GM18499 (cell line): ENCODE results near the gene MDM2.
"Not testable (repeated sequence)": the region's sequence is repeated elsewhere in the genome, so short reads cannot be mapped to it uniquely, and the experiment has no call there.

Experiments used
- ATAC-seq: cut with Tn5 transposase; IDR thresholded peaks from one replicate; pipeline ENCODE4 v1.9.1; 2021; ENCODE audit warnings: moderate number of reproducible peaks; ENCODE audit not compliant: insufficient read depth, unreplicated experiment

Gene MDM2

DNA sequence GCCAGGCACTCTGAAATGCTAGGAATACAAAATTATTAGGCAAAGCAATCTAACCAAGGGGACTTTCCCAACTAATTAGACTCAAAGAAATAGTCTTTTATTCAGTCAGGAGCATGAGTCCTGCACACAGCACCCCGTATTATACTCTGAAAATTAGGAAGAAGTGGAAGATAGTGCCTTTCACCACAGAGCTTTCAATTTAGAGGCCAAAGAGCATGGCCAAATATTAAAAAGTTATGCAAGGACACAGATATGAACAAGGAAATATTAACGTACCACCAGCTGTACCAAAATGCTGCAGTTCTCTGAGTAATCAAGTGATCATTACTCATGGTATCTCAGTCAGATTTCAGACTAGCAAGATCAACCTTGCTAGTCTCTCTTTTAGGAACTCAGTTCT lies 22.6 kb upstream of the MDM2 start:
- no peak for ATAC-seq

DNA sequence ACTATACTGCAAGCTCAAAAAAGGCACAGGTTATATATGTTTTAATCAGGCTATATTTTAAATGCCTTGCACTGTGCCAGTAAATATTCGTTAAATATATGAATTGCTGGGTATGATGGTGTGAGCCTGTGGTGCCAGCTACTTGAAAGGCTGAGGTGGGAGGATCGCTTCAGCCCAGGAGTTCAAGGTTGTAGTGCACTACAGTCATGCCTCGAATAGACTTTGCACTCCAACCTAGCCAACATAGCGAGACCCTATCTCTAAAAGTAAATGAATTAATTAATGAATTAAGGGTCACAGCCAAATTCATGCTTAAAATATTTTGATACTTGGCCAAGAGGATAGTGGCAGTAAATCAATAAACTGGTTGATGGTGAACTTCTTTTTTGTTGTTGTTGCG lies 22.2 kb upstream of the MDM2 start:
- no peak for ATAC-seq

DNA sequence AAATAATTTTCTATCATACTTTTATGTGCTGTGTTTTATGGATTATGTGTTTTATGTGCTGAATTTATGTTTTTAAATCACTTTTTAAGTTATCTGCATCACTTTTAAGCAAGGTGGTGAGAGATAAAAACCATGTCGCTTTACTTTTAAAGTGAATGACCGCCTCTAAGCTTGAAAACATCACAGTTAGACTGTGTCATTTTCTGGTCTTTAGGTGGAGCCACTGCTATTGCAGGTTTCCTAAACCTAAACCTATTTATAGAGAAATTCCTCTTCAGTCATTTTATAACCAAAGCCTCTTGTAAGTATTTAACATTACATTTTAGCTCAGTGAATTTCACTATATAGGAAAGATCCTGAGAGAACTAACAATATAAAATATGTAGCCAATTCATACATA lies 21.0 kb upstream of the MDM2 start:
- ATAC-seq = no peak

DNA sequence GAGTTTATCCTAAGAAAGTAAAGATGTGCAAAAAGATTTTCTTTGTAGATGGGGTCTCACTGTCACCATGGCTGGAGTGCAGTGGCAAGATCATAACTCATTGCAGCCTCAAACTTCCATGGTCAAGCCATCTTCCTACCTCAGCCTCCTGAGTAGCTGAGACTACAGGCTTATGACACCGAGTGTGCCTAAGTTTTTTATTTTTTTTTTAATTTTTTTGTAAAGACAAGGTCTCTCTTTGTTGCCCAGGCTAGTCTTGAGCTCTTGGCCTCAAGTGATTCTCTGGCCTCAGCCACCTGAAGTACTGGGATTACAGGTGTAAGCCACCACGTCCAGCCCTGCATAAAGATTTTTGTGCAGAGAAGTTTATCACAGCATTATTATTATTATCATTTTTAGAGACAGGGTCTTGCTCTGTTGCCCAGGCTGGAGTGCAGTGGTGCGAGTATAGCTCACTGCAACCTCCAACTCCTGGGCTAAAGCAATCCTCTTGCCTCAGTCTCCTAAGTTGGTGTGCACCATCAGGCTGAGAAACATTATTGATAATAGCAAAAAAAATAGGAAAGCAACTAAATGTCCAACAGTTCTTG lies 19.3 kb upstream of the MDM2 start:
- no peak for ATAC-seq

DNA sequence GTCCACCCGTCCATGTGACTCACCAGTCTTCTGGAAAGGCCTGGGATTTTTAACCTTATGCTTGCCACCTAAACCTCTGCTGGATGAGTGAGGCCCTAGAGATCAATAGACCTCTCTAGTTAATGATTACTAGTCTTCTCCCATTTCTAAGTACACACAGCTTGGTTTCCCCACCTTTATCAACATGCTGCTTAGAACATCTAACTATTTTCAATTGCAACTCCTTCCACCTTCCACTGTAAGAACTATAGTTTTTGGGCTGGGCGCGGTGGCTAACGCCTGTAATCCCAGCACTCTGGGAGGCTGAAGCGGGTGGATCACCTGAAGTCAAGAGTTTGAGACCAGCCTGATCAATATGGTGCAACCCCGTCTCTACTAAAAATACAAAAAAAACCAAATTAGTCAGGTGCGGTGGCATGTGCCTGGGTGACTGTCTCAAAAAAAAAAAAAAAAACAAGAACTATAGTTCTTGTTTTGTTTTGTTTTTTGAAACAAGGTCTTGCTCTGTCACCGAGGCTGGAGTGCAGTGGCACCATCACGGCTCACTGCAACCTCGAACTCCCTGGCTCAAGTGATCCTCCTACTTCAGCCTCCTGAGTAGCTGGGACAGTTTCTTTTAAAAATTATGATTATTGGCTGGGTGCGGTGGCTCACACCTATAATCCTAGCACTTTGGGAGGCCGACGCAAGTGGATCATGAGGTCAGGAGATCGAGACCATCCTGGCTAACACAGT lies 18.7 kb upstream of the MDM2 start:
- ATAC-seq = no peak

DNA sequence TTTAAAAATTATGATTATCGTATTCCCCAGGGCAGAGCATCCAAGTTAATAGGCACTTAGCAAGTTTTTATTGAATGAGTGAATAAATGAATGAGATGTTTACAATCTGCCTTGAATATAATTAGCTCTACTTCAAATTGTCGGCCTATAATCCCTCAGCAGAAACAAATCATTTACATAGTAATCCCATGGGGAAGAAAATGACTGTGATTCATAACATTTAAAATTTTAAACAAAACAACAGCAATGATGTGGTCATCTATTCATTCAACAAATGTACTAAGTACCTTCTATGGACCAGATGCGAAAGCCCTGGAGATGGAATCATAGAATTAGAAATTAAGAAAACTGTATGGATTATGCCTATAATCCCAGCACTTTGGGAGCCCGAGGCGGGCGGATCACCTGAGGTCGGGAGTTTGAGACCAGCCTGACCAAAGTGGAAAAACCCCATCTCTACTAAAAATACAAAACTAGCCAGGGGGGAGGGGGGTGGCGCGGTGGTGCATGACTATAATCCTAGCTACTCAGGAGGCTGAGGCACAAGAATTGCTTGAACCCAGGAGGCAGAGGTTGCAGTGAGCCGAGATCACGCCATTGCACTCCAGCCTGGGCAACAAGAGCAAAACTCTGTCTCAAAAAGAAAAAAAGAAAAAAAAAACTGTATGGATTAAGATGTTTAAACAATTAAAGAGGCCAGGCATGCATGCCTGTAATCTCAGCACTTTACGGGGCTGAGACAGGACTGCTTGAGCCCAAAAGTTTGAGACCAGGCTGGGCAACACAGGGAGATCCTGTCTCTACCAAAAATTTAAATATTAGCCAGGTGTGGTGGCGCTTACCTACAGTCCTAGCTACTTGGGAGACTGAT lies 17.7 kb upstream of the MDM2 start:
- ATAC-seq = no peak

DNA sequence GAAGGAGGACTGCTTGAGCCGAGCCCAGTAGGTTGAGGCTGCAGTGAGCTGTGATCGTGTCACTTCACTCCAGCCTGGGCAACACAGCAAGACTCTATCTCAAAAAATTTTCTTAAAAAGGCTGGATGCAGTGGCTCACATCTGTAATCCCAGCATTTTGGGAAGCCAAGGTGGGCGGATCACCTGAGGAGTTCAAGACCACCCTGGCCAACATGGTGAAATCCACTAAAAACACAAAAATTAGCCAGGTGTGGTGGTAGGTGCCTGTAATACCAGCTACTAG lies 17.1 kb upstream of the MDM2 start:
- no peak for ATAC-seq

DNA sequence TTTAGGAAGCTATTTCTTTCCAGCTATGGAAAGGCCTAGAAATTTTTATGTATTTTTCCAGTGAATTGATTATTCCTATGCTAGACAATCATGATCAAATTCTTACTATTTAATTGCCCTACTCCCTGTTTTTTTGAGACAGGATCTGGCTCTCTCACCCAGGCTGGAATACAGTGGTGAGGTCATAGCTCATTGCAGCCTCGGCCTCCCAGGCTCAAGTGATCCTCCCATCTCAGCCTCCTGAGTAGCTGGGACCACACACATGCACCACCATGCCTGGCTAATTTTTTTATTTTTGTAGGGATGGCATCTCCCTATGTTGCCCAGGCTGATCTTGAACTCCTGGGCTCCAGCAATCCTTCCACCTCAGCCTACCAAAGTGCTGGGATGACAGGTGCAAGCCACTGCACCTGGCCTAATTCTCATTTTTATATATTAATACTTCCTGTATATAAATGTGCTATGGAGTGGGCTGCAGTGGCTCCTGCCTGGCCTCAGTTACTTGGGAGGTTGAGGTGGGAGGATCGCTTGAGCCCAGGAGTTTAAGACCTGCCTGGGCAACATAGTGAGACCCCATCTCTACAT lies 16.0 kb upstream of the MDM2 start:
- ATAC-seq = no peak

DNA sequence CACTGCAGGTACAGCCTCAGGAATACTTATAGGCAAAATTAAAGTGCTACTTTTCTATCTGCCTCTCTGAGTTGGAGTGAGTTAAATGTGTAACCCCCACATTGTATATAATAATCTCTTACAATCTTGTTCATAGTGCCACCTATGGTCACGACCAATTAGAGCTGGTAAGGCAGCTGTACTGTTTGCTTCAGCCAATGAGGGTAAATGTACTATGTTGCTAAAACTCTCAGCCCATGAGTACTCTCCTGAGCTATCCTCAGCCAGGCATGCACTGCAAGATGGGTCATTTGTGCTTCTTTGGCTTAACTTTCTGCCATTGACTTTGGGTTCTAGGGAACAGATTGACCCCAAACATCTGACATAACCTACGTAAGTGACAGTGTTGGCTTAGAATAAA lies 15.0 kb upstream of the MDM2 start:
- ATAC-seq = peak; percentile 62

DNA sequence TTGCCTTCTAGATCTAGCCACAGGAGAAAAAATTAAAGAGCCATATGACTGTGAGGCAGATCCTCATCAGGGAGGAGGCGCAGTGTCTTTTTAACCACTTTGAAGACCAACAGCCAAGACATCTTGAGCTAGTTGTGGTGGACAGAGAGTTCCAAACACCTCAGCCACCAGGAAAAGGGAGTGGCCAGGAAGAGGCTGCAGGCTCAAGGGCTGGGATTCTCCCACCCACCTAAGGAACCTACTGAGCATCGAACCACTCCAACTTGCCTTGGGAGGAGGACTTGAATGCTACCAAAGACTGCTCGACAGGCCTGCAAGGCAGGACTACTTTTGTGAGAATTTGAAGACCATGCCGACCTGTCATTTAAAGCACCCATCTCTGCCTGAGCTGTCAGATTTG lies 14.5 kb upstream of the MDM2 start:
- ATAC-seq = no peak

DNA sequence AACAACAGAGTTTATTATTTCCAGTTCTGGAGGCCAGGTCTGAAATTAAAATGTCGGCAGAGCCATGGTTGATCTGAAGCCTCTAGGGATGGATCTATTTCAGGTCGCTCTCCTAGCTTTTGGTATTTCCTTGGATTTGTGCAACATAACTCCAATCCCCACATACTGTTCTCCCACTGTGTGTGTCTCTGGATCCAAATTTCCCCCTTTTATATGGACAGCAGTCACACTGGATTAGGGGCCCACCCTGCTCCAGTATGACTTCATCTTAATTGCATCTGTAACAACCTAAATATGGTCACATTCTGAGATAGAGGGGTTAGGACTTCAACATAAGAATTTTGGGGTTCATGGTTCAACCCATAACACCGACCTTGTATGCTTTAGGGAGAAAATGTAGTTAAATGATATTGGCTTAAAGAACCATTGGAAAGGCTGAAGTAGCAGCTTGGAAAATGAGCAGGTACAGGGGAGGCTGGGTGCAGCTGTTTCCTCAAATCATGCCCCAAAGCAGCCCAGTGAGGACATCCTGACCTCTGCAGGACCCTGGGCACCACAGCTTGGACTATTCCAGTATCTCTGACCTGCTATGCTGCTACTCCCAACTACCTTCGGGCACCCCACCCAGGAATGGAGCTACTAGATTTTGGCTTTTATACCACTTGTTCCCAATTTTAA lies 13.9 kb upstream of the MDM2 start:
- no peak for ATAC-seq

DNA sequence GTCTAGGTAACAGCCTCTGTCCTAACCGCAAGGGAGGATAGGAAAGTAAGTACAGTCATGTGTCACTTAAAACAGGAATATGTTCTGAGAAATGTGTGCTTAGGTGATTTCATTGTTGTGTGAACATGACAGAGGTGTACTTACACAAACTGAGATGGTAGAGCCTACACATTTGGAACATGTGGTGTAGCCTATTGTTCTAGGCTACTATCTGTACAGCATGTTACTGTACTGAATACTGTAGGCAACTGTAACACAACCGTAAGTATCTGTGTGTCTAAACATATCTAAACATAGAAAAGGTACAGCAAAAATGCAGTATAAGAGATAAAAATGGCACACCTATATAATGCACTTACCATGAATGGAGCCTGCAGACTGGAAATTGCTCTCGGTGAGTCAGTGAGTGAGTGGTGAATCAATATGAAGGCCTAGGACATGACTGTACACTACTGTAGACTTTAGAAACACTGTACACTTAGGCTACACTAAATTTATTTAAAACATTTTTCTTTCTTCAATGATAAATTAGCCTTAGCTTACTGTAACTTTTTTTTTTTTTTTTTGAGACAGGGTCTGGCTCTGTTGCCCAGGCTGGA lies 13.2 kb upstream of the MDM2 start:
- ATAC-seq = no peak

DNA sequence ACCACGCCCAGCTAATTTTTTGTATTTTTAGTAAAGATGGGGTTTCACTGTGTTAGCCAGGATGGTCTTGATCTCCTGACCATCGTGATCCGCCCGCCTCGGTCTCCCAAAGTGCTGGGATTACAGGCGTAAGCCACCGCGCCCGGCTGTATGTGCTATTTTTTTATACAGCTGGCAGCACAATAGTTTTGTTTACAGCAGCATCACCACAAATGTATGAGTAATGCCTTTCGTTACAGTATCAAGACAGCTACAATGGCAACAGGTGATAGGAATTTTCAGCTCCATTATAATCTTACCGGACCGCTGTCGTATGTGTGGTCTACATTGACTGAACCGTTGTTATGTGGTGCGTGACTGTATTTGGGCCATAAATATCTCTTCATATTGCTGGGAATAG lies 11.6 kb upstream of the MDM2 start:
- no peak for ATAC-seq

DNA sequence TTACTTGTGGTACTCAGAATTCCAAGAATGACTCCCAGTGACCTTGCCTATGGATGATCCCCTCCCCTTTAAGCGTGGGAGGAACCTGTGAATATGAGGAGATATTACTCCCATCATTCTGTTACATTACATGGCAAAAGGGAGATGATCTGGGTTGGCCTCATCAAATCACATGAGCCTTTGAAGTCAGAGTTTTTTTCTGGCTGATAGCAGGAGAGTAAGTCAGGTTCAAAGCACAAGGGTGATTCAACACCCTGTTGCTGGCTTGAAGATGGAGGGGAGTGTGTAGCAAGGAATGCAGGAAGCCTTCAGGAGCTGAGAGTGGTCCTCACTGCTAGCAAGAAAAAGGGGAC lies 9.1 kb upstream of the MDM2 start:
- ATAC-seq = no peak

DNA sequence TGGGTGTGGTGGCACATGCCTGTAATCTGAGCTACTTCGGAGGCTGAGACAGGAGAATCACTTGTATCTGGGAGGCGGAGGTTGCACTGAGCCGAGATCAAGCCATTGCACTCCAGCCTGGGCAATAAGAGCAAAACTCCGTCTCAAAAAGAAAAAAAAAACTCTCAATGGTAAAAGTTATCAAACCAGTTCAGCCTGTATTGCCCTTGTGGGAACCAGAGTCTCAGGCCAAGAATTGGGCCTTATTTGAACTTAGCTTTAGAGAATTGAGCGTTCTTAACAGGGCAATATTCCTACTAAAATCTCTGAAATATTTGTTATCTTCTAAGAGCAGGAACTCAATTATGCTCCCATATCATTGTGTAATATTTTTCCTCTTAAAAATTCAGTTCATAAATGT lies 7.7 kb upstream of the MDM2 start:
- ATAC-seq = no peak

DNA sequence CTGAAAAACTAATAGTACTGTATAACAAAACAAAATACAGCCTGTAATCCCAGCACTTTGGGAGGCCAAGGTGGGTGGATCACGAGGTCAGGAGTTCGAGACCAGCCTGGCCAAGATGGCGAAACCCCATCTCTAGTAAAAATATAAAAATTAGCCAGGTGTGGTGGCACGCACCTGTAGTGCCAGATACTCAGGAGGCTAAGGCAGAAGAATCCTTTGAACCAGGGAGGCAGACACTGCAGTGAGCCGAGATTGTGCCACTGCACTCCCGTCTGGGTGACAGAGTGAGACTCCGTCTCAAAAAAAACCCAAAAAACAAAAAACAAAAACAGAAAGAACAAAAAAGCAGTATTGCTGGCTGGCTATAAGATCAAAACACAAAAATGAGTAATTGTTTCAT lies 6.9 kb upstream of the MDM2 start:
- not testable (repeated sequence) for ATAC-seq

DNA sequence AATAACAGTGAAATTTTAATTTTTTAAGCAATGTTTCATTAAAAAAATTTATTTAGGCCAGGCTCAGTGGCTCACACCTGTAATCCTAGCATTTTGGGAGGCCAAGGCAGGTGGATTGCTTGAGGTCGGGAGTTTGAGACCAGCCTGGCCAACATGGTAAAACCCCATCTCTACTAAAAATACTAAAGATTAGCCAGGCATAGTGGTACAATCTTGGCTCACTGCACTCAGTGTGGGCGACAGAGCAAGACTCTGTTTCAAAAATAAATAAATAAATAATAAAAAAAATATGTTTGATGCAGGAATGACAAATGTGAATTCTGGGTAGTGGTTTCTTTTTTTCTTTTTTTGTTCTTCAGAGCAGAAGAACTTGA lies 5.6 kb upstream of the MDM2 start:
- ATAC-seq = not testable (repeated sequence)

DNA sequence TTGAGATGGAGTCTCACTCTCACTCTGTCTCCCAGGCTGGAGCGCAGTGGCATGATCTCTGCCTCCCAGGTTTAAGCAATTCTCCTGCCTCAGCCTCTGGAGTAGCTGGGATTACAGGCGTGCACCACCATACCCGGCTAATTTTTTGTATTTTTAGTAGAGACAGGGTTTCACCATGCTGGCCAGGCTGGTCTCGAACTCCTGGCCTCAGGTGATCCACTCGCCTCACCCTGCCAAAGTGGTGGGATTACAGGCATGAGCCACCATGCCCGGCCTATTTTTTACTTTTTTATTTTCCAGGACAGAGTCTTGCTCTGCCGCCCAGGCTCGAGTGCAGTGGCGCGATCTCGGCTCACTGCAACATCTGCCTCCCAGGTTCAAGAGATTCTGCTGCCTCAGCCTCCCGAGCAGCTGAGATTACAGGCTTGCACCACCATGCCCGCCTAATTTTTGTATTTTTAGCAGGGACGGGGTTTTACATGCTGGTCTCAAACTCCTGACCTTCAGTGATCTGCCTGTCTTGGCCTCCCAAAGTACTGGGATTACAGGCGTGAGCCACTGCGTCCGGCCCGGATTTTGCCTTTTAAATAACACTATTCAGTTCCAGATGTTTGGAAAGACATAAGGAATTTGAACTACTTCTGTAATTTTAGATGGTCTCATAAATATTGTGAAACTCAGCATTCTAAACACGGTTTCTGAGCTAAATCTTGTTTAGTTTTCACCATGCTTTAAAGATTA lies 4.9 kb upstream of the MDM2 start:
- ATAC-seq = not testable (repeated sequence)

DNA sequence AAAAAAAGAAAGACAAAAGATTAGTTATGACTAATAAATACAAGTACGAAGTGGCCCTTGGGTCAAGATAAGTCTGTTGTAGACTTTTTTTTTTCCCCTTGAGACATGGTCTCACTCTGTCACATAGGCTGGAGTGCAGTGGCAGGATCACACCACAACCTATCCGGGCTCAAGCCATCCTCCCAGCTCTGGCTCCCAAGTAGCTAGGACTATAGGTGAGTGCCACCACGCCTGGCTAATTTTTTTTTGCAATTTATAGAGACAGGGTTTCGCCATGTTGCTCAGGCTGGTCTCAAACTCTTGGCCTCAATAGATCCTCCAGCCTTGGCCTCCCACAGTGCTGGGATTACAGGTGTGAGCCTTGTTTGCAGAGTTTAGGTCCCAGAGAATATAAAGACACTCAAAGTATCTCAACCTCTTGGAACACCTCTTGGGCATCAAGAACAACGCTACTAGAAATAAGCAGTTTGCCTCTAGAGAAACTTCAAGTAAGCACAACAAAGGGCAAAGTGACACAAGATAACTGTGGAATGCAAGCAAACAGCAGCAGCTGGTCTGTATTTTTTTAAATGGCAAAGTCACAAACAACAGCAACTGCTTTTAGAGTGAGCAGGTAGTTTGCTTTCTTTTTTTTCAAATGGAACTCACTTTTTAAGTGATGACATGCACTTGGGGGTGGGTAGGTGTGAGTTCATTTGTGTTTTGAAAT lies 3.9 kb upstream of the MDM2 start:
- no peak for ATAC-seq
